ENCODE results near the gene KCNN3.

KCNN3 gene

GRCh38 chr1:154788110-154788870, 81.8 kb downstream of the KCNN3 start:
- H3K27ac ChIP-seq: no peak overlapping the region

GRCh38 chr1:154786804-154787570, 83.1 kb downstream of the KCNN3 start:
- TF ChIP-seq CTCF (IDR thresholded peaks at IDR 0.05): no peak
- TF ChIP-seq ZFX (IDR thresholded peaks at IDR 0.05; ENCODE audit: borderline replicate concordance): no peak
- H3K27ac ChIP-seq: no peak overlapping the region

More at GRCh38 chr1:154788110-154788870, 81.8 kb downstream of the KCNN3 start:
- TF ChIP-seq CTCF (IDR thresholded peaks at IDR 0.05) (no peak), ZFX (IDR thresholded peaks at IDR 0.05; ENCODE audit: borderline replicate concordance) (no peak)

- no peak for TF ChIP-seq ZFX (IDR thresholded peaks at IDR 0.05; ENCODE audit: borderline replicate concordance)
- TF ChIP-seq CTCF (IDR thresholded peaks at IDR 0.05): no peak
- no peak overlapping the region for H3K27ac ChIP-seq
These were observed 85.1 kb downstream of the KCNN3 start for GRCh38 chr1:154784924-154785531.

- TF ChIP-seq ZFX (IDR thresholded peaks at IDR 0.05; ENCODE audit: borderline replicate concordance) (no peak), CTCF (IDR thresholded peaks at IDR 0.05) (no peak)
- H3K27ac ChIP-seq: no peak overlapping the region
These were observed 85.7 kb downstream of the KCNN3 start for GRCh38 chr1:154784416-154784815.

GRCh38 chr1:154783976-154784375, 86.1 kb downstream of the KCNN3 start:
- no peak overlapping the region for H3K27ac ChIP-seq
- TF ChIP-seq ZFX (IDR thresholded peaks at IDR 0.05; ENCODE audit: borderline replicate concordance): no peak
- TF ChIP-seq CTCF (IDR thresholded peaks at IDR 0.05): no peak

GRCh38 chr1:154780541-154780940, 89.5 kb downstream of the KCNN3 start:
- no peak for TF ChIP-seq ZFX (IDR thresholded peaks at IDR 0.05; ENCODE audit: borderline replicate concordance)
- TF ChIP-seq CTCF (IDR thresholded peaks at IDR 0.05): no peak

More at GRCh38 chr1:154780541-154780940, 89.5 kb downstream of the KCNN3 start:
- no peak overlapping the region for H3K27ac ChIP-seq
